SU-DHL-6 (cell line): ENCODE data around the gene TNS4.

Source experiments
- EZH2phosphoT487 ChIP-seq: fragments of 200-600 bp; sonication (generic), shearing (Covaris generic); conservative IDR thresholded peaks from 2 replicates; pipeline ENCODE4 v1.6.1; 2018; ENCODE audit warnings: mild to moderate bottlenecking, antibody characterized with exemption, low read length, moderate library complexity, mixed read lengths
- TF ChIP-seq, protein P1 (sequence below): fragments of 200-600 bp; sonication (generic); IDR thresholded peaks from one replicate; pipeline ENCODE4 v1.5.1; 2017; ENCODE audit warnings: antibody characterized with exemption, mild to moderate bottlenecking, low read length, moderate library complexity; ENCODE audit not compliant: insufficient read depth, poor library complexity, severe bottlenecking

DNA sequence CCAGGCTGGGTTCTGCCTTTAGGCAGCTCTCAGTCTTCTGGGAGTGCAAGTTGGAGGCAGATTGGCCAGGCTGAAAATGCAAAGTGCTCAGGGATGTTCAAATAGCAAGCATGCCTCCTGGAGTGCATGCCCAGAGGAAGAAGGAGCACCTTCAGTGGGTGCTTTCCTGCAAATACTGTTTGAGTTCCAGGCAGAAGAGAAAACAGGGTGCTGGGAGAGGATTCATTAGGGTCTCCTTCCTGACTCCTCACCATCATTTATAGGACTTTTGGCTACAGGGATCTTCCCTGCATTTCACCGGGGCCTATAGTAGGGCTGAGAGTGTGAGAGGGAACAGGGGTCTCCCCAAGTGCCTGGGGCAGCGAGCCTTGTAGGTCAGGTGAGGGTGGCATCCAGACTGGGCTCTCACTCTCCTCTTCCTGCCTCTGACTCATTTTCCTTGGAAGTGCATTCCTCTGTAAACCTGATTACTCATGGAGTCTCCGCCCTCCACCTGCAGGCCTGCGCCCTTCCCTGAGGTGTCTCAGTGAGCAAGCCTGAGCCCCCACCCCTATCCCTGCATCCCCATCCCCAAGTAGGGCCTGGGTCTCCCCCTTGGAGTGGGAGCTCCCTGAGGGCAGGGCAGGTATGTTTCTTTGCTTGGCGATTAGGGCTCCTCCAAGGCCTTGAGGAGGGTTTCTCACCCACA is 17.1 kb upstream of the TNS4 start:
- TF ChIP-seq, protein P1, sequence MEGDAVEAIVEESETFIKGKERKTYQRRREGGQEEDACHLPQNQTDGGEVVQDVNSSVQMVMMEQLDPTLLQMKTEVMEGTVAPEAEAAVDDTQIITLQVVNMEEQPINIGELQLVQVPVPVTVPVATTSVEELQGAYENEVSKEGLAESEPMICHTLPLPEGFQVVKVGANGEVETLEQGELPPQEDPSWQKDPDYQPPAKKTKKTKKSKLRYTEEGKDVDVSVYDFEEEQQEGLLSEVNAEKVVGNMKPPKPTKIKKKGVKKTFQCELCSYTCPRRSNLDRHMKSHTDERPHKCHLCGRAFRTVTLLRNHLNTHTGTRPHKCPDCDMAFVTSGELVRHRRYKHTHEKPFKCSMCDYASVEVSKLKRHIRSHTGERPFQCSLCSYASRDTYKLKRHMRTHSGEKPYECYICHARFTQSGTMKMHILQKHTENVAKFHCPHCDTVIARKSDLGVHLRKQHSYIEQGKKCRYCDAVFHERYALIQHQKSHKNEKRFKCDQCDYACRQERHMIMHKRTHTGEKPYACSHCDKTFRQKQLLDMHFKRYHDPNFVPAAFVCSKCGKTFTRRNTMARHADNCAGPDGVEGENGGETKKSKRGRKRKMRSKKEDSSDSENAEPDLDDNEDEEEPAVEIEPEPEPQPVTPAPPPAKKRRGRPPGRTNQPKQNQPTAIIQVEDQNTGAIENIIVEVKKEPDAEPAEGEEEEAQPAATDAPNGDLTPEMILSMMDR = no peak
- TF ChIP-seq EZH2phosphoT487 = no peak
